ENCODE results near the gene ACYP1.

- TF ChIP-seq CTCF (IDR thresholded peaks at IDR 0.05; ENCODE audit: extremely low read depth in 1 of 2, insufficient read depth in 1 of 2, low read depth in 1 of 2, low read length in 2 of 2) (no peak), POLR2A (IDR thresholded peaks at IDR 0.05; ENCODE audit: low read depth, low read length) (no peak), MYC (IDR thresholded peaks at IDR 0.05; ENCODE audit: low read depth, low read length) (no peak), EZH2 (IDR thresholded peaks at IDR 0.05; ENCODE audit: borderline replicate concordance, low read depth, low read length, severe bottlenecking) (no peak), MAX (IDR thresholded peaks at IDR 0.05; ENCODE audit: insufficient read depth, insufficient read length) (no peak), POLR2AphosphoS5 (IDR thresholded peaks at IDR 0.05; ENCODE audit: insufficient read depth, low read depth, low read length) (no peak), FOS (IDR thresholded peaks at IDR 0.05; ENCODE audit: borderline replicate concordance, insufficient read depth, low read length) (no peak)
Measured at GRCh38 chr14:75047506-75047905, 16.3 kb downstream of the ACYP1 start.
